GM12891 (cell line): ENCODE results near the gene GABBR2.

Experiments
- PAX5 ChIP-seq: IDR thresholded peaks from 2 replicates; pipeline ENCODE4 v1.6.1; 2011; ENCODE audit warnings: low read length, moderate library complexity, mild to moderate bottlenecking; ENCODE audit not compliant: insufficient read depth, severe bottlenecking
- POLR2A ChIP-seq: IDR thresholded peaks from 2 replicates; pipeline ENCODE4 v1.6.1; 2011; ENCODE audit warnings: low read depth, low read length, control low read depth
- POLR2AphosphoS5 ChIP-seq: IDR thresholded peaks from 2 replicates; pipeline ENCODE4 v1.6.1; 2011; ENCODE audit warnings: low read depth, low read length, control low read depth
- TAF1 ChIP-seq: IDR thresholded peaks from 2 replicates; pipeline ENCODE4 v1.6.1; 2011; ENCODE audit warnings: low read depth, low read length, control low read depth

GRCh38 chr9:98698856-98699255 is 9.9 kb downstream of the GABBR2 start:
- no peak for TF ChIP-seq POLR2AphosphoS5
- TF ChIP-seq POLR2A = no peak
- no peak for TF ChIP-seq TAF1
- TF ChIP-seq PAX5 = no peak
